Measurements from ENCODE around the gene NUDT16L1. TPM values are rescaled to one million over a fixed set of nuclear protein-coding genes. Genes with fewer than 3 reads are reported as not detected.

The NUDT16L1 gene
- total RNA-seq, 2 experiments from 2014 or later, result 22.3 to 25.6 TPM

DNA sequence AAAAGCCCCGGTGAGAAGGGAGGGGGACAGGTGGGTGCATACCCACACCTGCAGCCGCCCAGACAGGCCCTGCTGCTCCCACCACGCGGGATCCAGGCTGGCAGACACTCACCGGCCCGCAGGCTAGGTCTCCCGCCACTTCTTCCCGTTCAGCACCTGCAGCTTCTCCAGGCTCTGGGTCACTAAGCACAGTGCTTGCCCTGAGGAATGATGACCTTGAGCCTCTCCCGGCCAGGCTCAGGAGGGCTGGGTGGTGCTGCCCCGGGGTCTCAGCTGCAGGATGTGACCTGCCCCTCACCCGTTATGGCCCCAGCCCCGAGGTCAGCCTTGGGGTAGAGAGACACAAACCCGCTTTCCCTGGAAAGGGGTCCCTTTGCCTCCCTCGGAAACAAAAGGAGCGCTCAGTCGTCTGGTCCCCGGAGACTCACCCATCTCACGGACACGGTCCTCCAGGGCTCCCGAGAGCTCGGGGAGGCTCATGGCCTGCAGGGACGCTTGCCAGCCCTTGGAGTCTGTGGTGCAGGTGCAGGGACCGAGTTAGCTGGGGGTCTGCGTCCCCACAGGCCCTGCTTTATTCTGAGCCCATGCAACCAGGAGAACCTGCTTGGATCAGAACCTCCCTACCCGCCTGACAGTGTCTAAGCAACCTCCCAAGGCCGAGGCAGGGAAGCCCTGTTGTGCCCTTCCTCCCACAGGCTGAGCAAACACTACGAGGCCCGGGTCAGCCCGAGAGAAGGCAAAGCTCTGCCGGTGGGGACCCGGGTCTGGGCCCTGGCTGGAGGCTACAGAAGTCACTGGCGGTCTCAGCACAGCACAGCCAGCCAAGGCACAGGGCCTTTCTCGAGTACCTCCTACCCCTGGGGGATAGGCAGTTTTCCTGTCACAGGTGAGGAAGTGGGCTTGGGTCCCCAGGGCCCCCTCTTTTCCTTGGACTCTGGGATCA, 3.8 kb downstream of the NUDT16L1 start:
- TF ChIP-seq, protein P1, sequence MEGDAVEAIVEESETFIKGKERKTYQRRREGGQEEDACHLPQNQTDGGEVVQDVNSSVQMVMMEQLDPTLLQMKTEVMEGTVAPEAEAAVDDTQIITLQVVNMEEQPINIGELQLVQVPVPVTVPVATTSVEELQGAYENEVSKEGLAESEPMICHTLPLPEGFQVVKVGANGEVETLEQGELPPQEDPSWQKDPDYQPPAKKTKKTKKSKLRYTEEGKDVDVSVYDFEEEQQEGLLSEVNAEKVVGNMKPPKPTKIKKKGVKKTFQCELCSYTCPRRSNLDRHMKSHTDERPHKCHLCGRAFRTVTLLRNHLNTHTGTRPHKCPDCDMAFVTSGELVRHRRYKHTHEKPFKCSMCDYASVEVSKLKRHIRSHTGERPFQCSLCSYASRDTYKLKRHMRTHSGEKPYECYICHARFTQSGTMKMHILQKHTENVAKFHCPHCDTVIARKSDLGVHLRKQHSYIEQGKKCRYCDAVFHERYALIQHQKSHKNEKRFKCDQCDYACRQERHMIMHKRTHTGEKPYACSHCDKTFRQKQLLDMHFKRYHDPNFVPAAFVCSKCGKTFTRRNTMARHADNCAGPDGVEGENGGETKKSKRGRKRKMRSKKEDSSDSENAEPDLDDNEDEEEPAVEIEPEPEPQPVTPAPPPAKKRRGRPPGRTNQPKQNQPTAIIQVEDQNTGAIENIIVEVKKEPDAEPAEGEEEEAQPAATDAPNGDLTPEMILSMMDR (IDR thresholded peaks at IDR 0.05), result no peak
- intact Hi-C loops (cut with micrococcal nuclease), result no loop called here
- H3K4me1 Mint-ChIP-seq (ENCODE audit: low read depth), result peaks cover 29% of the 10 kb centered on the region
- no peaks in the 10 kb centered on the region for H3K27me3 Mint-ChIP-seq
- no peak overlapping the region for H3K4me3 Mint-ChIP-seq
- H3K36me3 Mint-ChIP-seq (ENCODE audit: low read depth), result peaks cover 12% of the 10 kb centered on the region
- no peak for DNase-seq
- no peaks in the 10 kb centered on the region for H3K9me3 Mint-ChIP-seq
- H3K27ac Mint-ChIP-seq, result peak overlapping the region; percentile 55
- CTCF ChIA-PET, result no interaction called here
- no peak for ATAC-seq
- POLR2A ChIA-PET, result interaction anchor here (0.5 to 1.5 kb wide), 3 partner anchors 10 to 72 kb away, joined by 3 to 5 read pairs (median 3); partner anchors contain the start of gene MGRN1

DNA sequence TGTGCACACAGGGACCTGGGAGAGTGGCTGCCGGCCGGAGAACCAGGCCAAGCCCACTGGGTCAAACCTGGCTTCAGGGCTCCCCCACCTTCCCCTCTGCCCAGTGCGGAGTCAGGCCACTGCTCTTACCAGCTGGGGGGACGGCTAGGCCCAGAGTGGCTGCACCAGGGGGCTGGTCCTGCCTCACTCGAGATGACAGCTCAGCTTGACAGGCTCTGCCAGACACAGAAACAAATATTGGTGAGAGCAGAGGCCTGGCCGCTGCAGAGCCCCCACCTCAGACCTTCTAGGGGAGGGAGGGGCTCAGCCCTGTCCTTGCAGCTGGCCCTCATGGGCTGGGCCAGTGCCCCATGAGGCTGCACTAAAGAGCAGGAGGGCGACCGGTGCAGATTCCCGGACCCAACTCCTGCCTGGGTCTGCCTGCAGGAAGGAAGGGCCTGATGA, 4.5 kb downstream of the NUDT16L1 start:
- no peak for DNase-seq
- Mint-ChIP-seq H3K9me3 (no peaks in the 10 kb centered on the region), H3K36me3 (ENCODE audit: low read depth) (peaks cover 13% of the 10 kb centered on the region), H3K4me1 (ENCODE audit: low read depth) (peaks cover 23% of the 10 kb centered on the region), H3K27ac (no peak overlapping the region), H3K27me3 (no peaks in the 10 kb centered on the region), H3K4me3 (no peak overlapping the region)
- CTCF ChIA-PET, result no interaction called here
- POLR2A ChIA-PET, result interaction anchor here (0.5 to 1.5 kb wide), 2 partner anchors 37 to 73 kb away, joined by 3 to 5 read pairs; partner anchors contain the start of gene MGRN1
- no peak for ATAC-seq
- intact Hi-C loops (cut with micrococcal nuclease), result no loop called here
- TF ChIP-seq, protein P1 (IDR thresholded peaks at IDR 0.05), result no peak

DNA sequence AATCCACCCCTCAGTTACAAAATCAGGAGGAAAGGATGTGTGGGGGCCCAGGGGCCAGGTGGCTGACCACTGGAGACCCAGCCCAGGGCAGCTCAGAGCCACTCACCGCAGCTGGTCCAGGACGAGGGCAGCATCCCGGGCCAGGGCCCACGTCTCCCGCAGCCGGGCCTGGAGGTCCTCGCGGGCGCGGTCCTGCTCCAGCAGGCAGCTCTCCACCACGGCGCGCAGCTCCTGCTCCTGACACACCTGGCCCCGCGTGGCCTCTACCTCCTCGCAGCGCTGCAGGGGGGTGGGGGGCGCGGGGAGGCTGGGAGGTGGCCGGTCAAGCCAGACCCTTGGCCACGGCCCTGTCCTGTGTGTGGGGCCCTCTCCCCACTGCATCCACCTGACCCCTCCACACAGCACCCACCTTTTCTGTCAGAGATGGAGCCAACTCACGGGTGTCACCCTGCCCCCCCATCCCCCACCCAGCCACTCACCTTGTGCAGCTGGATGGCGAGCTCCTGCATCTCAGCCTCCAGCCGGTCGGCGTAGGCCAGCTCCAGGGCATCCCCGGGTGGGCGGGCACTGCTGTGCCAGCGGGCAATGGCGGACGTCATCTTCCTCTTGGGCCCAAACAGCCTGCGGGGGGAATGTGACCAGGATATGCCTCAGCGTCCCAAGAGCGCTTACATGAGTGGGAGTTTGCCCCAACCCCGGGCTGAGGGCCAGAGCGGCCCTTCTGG, 5.1 kb downstream of the NUDT16L1 start:
- TF ChIP-seq, protein P1 (IDR thresholded peaks at IDR 0.05), result no peak
- H3K27me3 Mint-ChIP-seq, result no peaks in the 10 kb centered on the region
- peaks cover 23% of the 10 kb centered on the region for H3K4me1 Mint-ChIP-seq (ENCODE audit: low read depth)
- POLR2A ChIA-PET, result no interaction called here
- DNase-seq (no peak), ATAC-seq (no peak)
- CTCF ChIA-PET, result no interaction called here
- H3K27ac Mint-ChIP-seq, result no peak overlapping the region
- H3K36me3 Mint-ChIP-seq (ENCODE audit: low read depth), result peaks cover 13% of the 10 kb centered on the region
- no peaks in the 10 kb centered on the region for H3K9me3 Mint-ChIP-seq
- no peak overlapping the region for H3K4me3 Mint-ChIP-seq
- intact Hi-C loops (cut with micrococcal nuclease), result no loop called here

DNA sequence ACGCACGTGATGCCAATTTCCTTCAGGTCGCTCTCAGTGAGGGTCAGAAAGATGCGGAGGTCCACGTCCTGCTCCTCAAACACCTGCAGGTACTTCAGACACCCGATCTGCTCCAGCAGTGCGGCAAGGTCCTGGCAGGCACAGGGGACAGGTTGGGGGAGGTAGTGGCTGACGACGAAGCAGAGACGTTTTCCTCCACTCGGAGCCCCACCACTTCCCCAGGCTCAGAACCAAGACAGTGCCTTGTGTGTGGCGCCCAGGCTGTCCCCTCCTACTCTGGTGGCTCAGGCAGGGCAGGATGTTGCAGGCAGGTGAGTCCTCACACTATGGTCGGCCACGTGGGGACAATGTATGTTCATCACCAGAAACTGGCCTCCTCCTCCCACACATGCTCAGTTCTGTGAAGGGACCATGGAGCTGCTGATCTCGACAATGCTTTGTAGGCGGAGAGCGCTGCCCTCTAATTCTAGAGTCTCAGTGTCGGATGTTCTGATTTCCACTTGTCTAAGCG, 5.7 kb downstream of the NUDT16L1 start:
- Mint-ChIP-seq H3K27ac (no peak overlapping the region), H3K4me1 (ENCODE audit: low read depth) (peaks cover 23% of the 10 kb centered on the region), H3K9me3 (no peaks in the 10 kb centered on the region), H3K27me3 (no peaks in the 10 kb centered on the region), H3K36me3 (ENCODE audit: low read depth) (peaks cover 13% of the 10 kb centered on the region), H3K4me3 (no peak overlapping the region)
- intact Hi-C loops (cut with micrococcal nuclease), result no loop called here
- ChIA-PET CTCF (interaction anchor here (1.2 kb wide), 1 partner anchor 11 kb away, joined by 3 read pairs; no protein-coding TSS in a partner anchor), POLR2A (no interaction called here)
- no peak for DNase-seq
- TF ChIP-seq, protein P1 (IDR thresholded peaks at IDR 0.05), result no peak
- ATAC-seq, result no peak

All from activated CD8-positive, alpha-beta T cell treated with anti-CD3 and anti-CD28 coated beads for 36 hours (primary cell).